Left ventricle myocardium inferior (tissue), 1 donor: ENCODE data around the gene GCNA. TPM values are rescaled to one million over a fixed set of nuclear protein-coding genes. Genes with fewer than 3 reads are reported as not detected.
"Not testable (repeated sequence)": the region's sequence is repeated elsewhere in the genome, so short reads cannot be mapped to it uniquely, and the experiment has no call there.

ENCODE experiments used
- DNase-seq: peaks from one replicate; pipeline ENCODE4 v3.0.0-alpha.2; 2020
- H3K27ac ChIP-seq: fragments of 200-600 bp; replicated peaks from 2 replicates; pipeline ENCODE4 v1.8.0; 2021
- H3K27me3 ChIP-seq: fragments of 200-600 bp; 2 replicates; pipeline ENCODE4 v1.8.0; 2021; ENCODE audit warnings: low read depth
- H3K36me3 ChIP-seq: fragments of 200-600 bp; 2 replicates; pipeline ENCODE4 v1.8.0; 2021
- H3K4me1 ChIP-seq: fragments of 200-600 bp; 2 replicates; pipeline ENCODE4 v1.8.0; 2021
- H3K4me3 ChIP-seq: fragments of 200-600 bp; 2 replicates; pipeline ENCODE4 v1.8.0; 2021; ENCODE audit warnings: mild to moderate bottlenecking, moderate library complexity
- H3K9me3 ChIP-seq: fragments of 200-600 bp; replicated peaks from 2 replicates; pipeline ENCODE4 v1.8.0; 2021
- intact Hi-C: fragments of 100-400 bp; cut with micrococcal nuclease; formaldehyde crosslinking; loops from one replicate; pipeline ENCODE4 v1.11.0; 2022
- total RNA-seq: library from RNA; stranded (reverse); fragmentation: NEBNext Ultra II Directional; extraction: Animal tissue kit (Norgen Biotek cat#: 25700); gene quantifications from one replicate; pipeline ENCODE4 v1.2.1, GENCODE V29; 2021
- TF ChIP-seq, protein P1 (sequence below): fragments of 200-600 bp; IDR thresholded peaks from 2 replicates; pipeline ENCODE4 v1.8.0; 2021; ENCODE audit warnings: antibody characterized with exemption, mild to moderate bottlenecking, borderline replicate concordance
- donor health status: DM: no; HTN: yes; CAD: no; lungs with severe emphysema.

Gene GCNA
- total RNA-seq, 1 donor from 2014 or later: 1.4 TPM

DNA sequence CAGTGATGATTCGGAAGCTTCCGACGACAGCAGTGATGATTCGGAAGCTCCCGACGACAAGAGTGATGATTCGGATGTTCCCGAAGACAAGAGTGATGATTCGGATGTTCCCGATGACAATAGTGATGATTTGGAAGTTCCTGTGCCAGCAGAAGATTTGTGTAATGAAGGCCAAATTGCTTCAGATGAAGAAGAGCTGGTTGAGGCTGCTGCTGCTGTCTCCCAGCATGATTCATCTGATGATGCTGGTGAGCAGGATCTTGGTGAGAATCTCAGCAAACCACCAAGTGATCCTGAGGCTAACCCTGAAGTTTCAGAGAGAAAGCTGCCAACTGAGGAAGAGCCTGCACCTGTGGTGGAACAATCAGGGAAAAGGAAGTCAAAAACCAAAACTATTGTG lies 25.9 kb downstream of the GCNA start:
- no peak overlapping the region for H3K4me3 ChIP-seq
- intact Hi-C loops: no loop called here
- no peaks in the 10 kb centered on the region for H3K27me3 ChIP-seq
- DNase-seq: no peak
- peaks cover 48% of the 10 kb centered on the region for H3K36me3 ChIP-seq
- TF ChIP-seq, protein P1, sequence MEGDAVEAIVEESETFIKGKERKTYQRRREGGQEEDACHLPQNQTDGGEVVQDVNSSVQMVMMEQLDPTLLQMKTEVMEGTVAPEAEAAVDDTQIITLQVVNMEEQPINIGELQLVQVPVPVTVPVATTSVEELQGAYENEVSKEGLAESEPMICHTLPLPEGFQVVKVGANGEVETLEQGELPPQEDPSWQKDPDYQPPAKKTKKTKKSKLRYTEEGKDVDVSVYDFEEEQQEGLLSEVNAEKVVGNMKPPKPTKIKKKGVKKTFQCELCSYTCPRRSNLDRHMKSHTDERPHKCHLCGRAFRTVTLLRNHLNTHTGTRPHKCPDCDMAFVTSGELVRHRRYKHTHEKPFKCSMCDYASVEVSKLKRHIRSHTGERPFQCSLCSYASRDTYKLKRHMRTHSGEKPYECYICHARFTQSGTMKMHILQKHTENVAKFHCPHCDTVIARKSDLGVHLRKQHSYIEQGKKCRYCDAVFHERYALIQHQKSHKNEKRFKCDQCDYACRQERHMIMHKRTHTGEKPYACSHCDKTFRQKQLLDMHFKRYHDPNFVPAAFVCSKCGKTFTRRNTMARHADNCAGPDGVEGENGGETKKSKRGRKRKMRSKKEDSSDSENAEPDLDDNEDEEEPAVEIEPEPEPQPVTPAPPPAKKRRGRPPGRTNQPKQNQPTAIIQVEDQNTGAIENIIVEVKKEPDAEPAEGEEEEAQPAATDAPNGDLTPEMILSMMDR: no peak
- no peaks in the 10 kb centered on the region for H3K9me3 ChIP-seq
- no peak overlapping the region for H3K27ac ChIP-seq
- H3K4me1 ChIP-seq: peaks cover 22% of the 10 kb centered on the region

DNA sequence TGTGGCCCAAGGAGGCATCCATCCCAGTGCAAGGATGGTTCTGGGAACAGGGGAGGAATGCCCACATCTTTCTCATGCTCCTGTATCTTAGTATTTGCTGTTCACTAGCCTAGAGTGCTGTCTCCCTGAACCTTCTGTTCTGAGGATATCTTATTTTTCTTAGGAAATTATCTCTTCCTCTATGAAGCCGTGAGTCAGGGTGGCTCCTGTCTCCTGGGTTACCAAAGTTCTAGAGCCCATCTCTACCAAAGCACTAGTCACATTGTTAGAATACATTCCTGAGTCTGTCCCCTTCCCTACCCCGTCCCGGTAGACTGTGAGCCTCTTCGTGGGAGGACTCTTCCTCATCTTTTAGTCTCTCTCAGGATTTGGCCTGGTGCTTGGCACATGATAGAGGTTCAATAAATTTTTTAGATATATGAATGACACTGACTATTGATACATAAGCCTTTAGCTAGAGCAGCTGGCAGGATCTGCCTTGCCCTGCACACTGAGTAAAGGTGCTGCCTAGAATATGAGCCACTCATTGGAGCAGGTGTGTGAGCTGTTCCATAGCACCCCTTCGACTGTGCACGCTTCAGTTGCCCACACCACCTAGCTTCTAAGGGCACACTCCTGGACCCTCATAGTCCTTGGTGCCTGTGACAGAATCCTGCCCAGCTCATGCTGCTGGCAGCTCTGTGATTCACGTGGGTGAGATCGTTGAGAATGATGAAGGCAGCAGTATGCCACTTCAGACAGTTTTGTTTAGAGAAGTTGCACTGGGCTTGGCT lies 26.7 kb downstream of the GCNA start:
- intact Hi-C loops: no loop called here
- H3K36me3 ChIP-seq: peaks cover 56% of the 10 kb centered on the region
- H3K27me3 ChIP-seq: no peaks in the 10 kb centered on the region
- DNase-seq: no peak
- TF ChIP-seq, protein P1: no peak
- no peak overlapping the region for H3K4me3 ChIP-seq
- H3K27ac ChIP-seq: no peak overlapping the region
- H3K9me3 ChIP-seq: no peaks in the 10 kb centered on the region
- peaks cover 22% of the 10 kb centered on the region for H3K4me1 ChIP-seq

DNA sequence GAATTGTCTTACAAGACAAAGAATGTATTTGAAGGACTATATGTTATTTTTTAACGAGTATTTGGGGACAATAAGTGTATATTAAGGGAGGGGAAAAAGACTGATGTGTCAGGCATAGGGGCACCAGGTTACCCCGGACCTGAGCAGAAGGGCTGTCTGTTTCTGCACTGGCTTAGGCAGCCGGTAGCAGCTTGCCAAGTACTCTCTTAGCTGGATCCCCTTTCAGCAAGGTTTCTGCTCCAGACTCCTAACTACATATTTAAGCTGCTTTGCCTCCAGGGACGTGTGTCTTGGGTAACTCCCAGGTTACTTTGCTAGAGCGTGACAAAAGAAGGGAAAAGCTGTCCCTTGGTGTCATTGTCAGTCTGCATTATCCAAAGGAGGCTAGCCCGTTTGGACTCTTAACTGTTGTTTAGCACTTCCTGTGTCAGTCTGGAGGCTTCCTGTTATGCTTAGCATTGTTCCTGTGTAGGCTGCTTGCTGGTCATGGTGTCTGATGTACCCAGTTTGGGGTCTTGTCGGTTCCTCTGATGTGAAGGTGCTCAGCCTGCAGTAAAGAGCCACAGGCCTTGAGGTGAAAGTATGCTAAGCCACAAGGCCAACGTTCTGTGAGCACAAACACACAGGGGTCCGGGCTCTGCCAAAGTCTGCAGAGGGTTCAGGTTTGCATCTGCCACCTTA lies 28.4 kb downstream of the GCNA start:
- Histone ChIP-seq H3K9me3 (no peaks in the 10 kb centered on the region), H3K36me3 (peaks cover 61% of the 10 kb centered on the region), H3K4me3 (no peak overlapping the region), H3K27me3 (no peaks in the 10 kb centered on the region), H3K4me1 (peaks cover 22% of the 10 kb centered on the region), H3K27ac (no peak overlapping the region)
- TF ChIP-seq, protein P1: no peak
- intact Hi-C loops: no loop called here
- DNase-seq: no peak

DNA sequence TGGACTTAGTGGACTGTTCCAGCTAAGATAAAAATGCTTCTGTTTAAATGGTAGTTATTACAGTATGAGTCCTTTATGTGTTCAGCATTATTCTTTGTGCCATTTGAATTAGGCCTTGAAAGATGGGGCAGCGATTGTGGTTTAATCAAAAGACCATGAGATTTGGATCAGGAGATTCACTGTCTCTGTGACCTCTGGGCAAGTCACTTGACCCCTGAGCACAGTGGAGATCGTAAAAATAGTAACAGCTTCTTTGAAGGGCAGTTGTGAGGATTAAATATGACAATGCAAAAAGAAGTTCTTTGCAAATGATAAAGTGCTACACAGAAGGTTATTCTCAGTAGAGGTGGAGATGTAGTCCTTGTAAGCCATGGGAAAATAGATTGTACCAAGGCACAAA lies 29.3 kb downstream of the GCNA start:
- Histone ChIP-seq H3K4me3 (no peak overlapping the region), H3K9me3 (no peaks in the 10 kb centered on the region), H3K27ac (peak overlapping the region; percentile 5), H3K36me3 (peaks cover 59% of the 10 kb centered on the region), H3K27me3 (no peaks in the 10 kb centered on the region), H3K4me1 (peaks cover 22% of the 10 kb centered on the region)
- intact Hi-C loops: no loop called here
- TF ChIP-seq, protein P1: no peak
- DNase-seq: no peak

DNA sequence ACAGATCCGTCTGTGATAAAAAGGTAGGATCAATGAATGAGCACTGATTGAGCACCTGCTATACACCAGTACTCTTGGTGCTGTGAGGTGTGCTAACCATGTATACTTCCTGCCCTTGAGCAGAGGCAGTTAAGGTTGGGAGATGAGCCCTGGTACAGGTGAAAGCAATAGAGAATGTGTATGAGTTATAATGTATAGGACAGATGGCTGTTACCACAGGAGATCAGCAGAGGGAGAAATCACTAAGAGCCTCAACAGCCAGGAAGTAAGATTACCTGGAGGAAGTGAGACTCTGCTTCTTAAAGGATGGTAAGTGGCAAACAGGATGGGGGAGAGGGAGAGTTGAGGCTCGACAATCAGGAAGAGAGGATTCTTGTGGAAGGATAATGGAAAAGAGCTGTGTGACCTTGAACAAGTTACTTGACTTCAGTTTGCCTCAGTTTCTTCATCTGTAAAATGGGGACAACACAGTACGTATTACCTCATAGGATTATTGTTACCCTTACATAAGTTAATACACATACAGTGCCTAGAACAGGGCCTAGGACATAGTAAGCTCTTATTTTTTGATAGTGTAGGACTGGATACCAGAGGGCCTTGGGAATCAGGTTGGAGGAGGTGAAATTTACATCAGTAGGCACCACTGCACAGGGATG lies 31.0 kb downstream of the GCNA start:
- Histone ChIP-seq H3K36me3 (peaks cover 57% of the 10 kb centered on the region), H3K27ac (no peak overlapping the region), H3K4me3 (no peak overlapping the region), H3K27me3 (no peaks in the 10 kb centered on the region), H3K4me1 (peaks cover 22% of the 10 kb centered on the region), H3K9me3 (no peaks in the 10 kb centered on the region)
- TF ChIP-seq, protein P1: no peak
- DNase-seq: no peak
- intact Hi-C loops: no loop called here

DNA sequence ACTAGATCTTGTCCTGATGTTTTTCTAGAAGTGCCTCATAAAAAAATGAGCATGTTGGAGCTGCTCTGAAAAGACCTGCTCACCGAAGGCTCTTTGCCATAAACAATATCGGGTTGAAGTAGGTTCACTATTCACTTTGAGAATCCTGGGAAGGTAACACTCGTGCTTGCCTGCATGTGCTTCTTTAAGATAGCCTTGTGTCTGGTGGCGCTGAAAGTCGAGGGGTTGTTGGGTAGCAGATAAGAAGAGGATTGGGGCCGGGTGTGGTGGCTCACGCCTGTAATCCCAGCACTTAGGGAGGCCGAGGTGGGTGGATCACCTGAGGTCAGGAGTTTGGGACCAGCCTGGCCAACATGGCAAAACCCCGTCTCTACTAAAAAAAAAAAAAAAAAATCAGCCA lies 33.5 kb downstream of the GCNA start:
- Histone ChIP-seq H3K36me3 (peaks cover 38% of the 10 kb centered on the region), H3K4me1 (peaks cover 12% of the 10 kb centered on the region)
- H3K4me3 ChIP-seq, H3K27ac ChIP-seq, DNase-seq, H3K27me3 ChIP-seq, H3K9me3 ChIP-seq, intact Hi-C loops: not testable (repeated sequence)
